Stimulated activated naive CD4-positive, alpha-beta T cell treated with Interleukin-2 at 50 U/mL for 16 hours (primary cell): Measurements from ENCODE around the gene ARHGAP26.
"Not testable (repeated sequence)": the region's sequence is repeated elsewhere in the genome, so short reads cannot be mapped to it uniquely, and the experiment has no call there.

ENCODE experiments used
- DNase-seq: peaks from one replicate; lab custom pipeline; 2025; lab: John Stamatoyannopoulos, UW

Gene ARHGAP26

DNA sequence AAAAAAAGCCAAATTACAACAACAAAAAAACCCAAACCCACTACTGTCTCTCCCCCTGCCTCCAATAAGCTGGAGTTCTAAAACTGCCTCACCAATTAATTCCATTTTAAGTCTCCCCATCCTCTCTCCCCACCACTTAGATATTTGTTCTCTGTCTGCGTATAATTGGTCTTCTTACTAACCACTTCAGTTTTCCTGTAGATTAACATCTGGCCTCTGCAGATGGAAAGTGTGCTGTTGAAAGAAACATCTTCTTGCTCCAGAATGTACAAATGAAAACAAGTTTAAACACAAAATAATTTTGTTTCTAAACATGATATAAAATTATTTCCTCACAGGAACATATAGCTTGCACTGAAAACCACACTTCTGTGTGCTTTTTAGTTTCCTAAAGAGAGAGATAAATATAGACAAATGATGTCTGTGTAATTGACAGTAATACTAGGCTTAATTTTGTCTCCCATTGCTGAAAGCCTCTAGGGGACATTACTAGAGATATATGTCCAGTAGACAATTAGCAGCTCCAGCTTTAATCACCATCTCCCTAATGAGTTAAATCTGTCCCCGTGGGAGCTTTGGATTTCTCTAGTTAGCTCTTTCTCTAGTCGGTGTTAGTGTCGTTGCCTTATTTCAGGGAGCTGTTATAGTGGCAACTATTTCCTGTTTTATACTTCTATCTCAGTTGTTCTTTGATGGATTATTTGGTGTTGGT is 164.0 kb downstream of the ARHGAP26 start:
- DNase-seq = no peak

DNA sequence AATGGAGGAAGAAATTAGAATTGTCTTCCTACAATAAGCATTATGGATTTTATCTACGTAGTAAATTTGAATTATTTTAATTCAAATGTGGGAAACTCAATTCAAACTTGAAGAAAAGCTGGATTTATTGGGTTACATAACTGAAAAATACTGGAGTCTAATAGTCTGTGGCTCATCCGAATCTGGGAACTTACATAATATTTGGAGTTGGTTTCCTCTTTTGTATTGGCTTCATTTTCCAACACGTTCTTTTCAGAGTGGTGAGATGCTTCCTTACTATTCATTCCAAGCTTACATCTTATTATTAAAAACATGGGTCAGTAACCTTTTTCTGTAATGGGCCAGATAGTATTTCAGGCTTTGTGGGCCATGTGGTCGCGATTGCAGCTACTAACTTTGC is 164.8 kb downstream of the ARHGAP26 start:
- no peak for DNase-seq

GRCh38 chr5:142937374-142937773 is 167.2 kb downstream of the ARHGAP26 start:
- no peak for DNase-seq

DNA sequence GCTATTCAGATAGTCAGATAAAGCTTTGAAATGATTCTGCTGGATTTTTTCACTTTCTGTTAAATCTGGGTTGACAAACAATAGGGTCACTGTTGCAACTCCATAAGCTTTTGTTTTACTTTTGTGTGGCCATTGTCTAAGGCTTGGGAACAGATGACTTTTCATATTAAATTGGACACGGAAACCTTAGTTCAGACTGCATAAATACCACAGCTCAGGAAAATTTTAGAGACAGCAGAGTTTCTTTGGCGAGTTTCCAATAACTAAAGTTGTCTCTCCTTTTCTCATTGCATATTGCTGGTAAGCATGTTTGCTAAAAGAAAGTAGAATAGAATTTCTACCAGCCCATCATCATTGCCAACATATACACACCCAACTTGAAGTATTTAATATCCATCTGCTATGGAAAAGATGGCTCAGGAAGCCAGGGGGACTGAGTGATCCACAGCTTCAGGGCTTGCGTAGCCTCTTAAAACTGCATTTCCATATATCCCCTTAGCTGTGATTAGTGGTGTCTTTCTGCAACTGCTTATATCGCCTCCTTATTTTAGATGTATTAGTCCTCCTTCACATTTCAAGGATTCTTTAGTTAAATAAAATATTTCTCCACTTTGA is 168.2 kb downstream of the ARHGAP26 start:
- no peak for DNase-seq

GRCh38 chr5:142939006-142939405 is 168.8 kb downstream of the ARHGAP26 start:
- DNase-seq = no peak

- no peak for DNase-seq
These were observed 169.7 kb downstream of the ARHGAP26 start for GRCh38 chr5:142939884-142940283.

DNA sequence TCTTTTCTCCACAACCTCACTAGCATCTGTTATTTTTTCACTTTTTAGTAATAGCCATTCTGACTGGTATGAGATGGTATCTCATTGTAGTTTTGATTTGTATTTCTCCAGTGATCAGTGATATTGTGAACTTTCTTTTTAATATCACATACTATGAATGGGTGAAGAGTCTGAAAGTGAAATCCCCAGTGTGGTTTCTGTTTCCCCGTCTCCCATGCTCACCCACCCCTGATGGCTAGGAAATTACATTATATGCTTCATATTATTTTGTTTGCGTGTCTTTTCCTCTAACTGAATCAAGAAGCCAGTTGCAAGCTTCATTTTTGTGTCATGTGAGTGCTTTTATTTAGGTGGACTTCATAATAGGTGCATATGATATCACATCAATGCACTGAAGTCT is 171.1 kb downstream of the ARHGAP26 start:
- DNase-seq = no peak

DNA sequence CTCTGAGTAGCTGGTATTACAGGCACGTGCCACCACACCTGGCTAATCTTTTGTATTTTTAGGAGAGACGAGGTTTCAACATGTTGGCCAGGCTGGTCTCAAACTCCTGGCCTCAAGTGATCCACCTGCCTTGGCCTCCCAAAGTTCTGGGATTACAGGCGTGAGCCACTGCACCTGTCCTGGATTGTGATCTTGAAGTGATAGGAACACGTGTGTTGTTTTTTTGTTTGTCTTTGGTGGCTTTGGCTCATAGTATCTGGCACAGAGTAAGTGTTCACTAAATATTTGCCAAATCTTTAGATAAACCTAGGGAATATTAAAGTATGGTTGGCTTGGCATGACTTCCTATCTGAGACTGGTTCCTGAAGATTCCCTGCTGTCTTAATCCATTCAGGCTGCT is 172.7 kb downstream of the ARHGAP26 start:
- no peak for DNase-seq

- DNase-seq = no peak
These were observed 174.0 kb downstream of the ARHGAP26 start for GRCh38 chr5:142944140-142944539.

DNA sequence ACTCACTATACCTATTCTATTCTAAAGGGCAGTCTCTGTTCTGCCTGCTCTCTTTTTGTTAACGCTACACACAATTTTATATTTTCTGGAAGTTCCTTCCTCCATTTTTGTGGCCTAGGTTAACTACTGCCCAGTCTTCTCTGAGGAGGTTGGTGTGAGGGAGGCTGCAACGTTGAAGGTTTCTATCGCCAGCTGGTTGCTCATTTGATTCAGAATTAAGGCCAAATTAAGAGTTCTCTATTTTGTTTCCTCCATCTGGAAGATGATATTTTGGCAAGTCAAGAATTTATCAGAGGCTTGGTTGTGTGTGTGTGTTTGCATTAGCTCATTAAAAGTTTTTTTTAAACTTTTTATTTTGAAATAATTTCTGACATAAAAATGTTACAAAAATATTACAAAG is 175.1 kb downstream of the ARHGAP26 start:
- DNase-seq = no peak

GRCh38 chr5:142945845-142946244 is 175.7 kb downstream of the ARHGAP26 start:
- DNase-seq = no peak

- no peak for DNase-seq
These were observed 176.6 kb downstream of the ARHGAP26 start for GRCh38 chr5:142946547-142947426.

DNA sequence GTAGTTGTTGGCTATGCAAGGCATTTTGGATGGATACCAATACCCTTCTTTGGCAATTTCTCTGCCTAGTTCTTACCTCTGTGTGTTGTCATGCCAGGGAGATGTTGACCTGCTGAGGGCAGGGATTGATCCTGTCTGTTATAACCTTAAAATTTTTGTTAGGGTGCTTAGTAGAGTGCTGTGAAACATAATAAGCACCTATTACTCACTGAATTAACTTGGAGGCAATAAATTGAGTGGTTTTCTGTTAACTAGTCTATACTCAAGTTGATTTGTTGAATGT is 177.2 kb downstream of the ARHGAP26 start:
- no peak for DNase-seq

GRCh38 chr5:142952229-142952628 is 182.1 kb downstream of the ARHGAP26 start:
- DNase-seq = no peak

DNA sequence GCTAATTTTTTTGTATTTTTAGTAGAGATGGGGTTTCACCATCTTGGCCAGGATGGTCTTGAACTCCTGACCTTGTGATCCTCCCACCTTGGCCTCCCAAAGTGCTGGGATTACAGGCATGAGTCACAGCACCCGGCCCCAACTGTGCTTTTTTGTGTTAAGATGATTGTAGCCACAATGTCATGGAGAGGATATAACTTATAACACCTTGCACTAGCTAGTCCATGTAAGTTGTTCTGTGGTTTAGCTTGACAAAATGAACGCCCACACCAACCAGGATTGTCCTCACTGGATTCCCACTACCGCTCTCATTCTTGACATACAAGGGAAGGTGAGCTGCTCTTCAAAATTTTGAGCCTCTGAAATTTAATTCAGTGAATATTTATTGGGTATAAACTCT is 182.7 kb downstream of the ARHGAP26 start:
- not testable (repeated sequence) for DNase-seq

GRCh38 chr5:142954455-142954854 is 184.3 kb downstream of the ARHGAP26 start:
- DNase-seq = no peak

DNA sequence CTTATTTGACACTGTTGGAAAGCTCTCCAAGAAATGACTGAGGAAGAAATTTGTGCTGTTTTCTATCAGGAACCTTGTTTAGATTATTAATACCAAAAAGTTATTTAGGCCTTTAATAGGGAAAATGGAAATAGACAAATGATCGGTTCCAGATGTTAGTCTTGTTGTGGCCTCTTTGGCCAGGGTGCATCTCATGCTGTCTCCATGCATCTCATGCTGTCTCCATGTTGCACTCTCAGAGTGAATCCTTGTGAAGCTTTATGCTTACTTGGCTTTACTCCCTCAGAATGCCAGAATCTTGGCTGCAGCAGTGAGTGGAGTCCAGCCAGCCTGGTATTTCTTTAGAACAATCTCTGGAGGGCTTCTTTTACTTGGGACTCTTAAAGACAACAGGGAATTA is 185.5 kb downstream of the ARHGAP26 start:
- no peak for DNase-seq

DNA sequence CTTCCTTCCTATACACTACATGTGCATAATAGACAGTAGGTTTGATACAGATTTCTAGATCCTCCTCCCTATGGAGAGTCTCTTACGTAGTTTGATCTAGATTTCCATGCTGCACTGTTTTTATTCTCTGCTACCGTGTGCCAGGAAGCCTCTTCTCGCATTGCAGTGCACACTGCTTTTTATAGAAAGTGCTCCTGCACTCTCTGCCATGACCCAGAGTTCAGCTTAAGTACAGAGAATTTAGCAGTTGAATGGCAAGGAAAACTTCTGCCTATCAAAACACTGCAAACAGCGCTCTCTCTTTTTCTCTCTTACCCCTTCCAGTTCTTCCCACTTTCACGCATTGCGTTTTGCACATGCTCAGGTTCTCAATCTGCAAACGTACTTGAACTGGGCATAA is 187.4 kb downstream of the ARHGAP26 start:
- DNase-seq = no peak

GRCh38 chr5:142958944-142959682 is 188.9 kb downstream of the ARHGAP26 start:
- DNase-seq = no peak

GRCh38 chr5:142959683-142960657 is 189.8 kb downstream of the ARHGAP26 start:
- no peak for DNase-seq

DNA sequence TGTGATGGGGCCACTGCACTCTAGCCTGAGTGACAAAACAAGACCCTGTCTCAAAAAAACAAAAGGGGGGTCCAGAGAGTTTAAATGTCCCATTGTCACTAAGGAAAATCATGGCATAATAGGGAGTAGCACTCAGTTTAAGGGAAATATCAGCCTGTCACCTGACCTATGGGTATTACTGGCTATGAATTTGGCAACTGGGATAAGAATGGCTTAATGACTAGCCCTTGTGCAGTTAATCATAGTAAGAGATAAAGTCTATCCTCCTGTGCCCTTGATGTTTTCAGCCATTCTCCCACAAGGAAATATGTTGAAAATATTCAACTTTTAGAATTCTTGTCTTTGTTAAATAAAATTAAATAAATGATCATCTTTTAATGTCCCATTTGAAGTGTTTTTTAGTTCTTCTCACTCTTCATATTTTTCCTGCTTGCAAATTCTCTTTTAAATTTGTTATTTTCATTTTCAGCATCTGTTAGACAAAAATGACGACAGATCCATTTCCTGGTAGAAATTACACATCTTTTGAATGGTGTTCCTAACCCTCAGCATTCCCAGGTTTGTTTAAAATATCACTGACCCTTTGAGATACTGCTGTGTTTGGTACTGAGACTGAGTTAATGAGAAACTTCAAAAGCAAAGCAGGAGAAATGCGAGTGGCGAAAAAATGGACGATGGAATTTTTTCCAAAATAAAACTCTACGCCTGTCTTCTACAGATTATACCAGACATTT is 191.4 kb downstream of the ARHGAP26 start:
- DNase-seq = no peak
